Stimulated activated CD8-positive, alpha-beta memory T cell treated with anti-CD3 and anti-CD28 coated beads, Interleukin-12 subunit alpha, Interleukin-12 subunit beta, amount 100 ng/mL, for 1 hour (primary cell): ENCODE results near the gene GTF2A1.
A peak's percentile ranks its signal among the peaks of the same experiment; 100 is the strongest.
"Not testable (repeated sequence)": the region's sequence is repeated elsewhere in the genome, so short reads cannot be mapped to it uniquely, and the experiment has no call there.

Experiments used
- DNase-seq: peaks from one replicate; pipeline ENCODE4 v3.0.0-alpha.2; 2020; ENCODE audit warnings: low read depth

Gene GTF2A1

DNA sequence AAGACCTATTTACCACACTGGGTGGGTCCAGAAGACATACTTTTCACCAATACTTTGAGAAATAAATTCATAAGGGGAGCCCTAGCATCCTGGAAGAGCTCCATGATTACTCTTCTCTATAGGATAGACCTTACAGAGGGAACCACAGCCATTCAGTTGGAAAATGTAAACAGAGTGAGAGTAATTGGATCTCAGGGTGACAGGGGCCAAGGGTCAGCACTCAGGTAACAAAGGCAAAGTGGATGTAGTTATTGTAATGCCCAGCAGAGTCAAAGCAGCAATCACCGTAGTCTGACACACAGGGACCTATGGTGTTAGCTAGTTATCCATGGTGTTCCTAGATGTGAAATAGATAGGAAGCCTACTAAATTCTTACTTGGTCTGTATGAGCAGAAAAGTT lies 10.8 kb upstream of the GTF2A1 start:
- no peak for DNase-seq

- no peak for DNase-seq
Measured at GRCh38 chr14:81224222-81224621, 3.5 kb upstream of the GTF2A1 start.

GRCh38 chr14:81223788-81224187 lies 3.0 kb upstream of the GTF2A1 start:
- not testable (repeated sequence) for DNase-seq

- DNase-seq = no peak
Measured at GRCh38 chr14:81222691-81223090, 1.9 kb upstream of the GTF2A1 start.

DNA sequence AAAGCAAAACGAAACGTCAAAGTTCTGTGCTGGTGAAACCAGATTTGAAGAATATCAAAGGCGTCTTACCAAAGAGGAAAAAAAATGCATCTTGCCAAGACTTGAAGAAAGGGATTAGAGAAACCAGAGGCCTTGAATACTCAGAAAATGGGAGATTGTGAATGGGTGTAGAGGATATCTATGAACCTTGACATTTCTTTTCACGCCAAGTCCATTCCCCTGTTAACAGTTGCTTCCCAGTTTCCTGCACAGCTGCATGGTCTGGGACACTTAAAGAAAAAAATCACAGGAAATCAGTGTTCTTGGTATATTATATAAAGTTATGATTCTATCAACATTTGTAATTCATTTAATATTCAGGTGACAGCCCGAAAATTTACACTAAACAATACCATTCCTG lies 1.4 kb upstream of the GTF2A1 start:
- no peak for DNase-seq

DNA sequence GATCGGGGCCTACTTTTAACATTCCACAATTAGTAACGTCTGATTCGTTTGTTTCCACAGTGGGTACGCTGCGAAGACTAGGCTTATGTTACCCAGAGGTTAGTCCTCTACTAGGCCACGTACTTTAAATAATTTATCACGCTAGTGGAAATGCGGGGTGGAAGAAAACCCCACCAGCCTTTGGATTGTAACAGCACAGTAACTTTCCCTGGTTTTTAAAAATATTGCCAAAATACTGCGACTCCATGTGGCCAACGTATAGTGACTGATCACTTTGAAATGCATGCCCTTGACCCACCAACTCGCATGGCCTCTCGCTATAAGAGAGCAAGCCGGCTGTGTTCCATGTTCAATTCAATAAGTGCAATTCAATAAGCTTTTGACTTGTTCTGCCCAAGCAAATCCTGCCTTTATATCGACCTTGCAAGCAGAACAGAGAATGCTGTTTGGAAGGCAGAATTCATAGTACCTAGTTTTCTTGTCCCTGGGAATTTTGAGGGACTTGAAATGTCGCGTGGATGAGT lies 882 bp upstream of the GTF2A1 start:
- DNase-seq = no peak

DNA sequence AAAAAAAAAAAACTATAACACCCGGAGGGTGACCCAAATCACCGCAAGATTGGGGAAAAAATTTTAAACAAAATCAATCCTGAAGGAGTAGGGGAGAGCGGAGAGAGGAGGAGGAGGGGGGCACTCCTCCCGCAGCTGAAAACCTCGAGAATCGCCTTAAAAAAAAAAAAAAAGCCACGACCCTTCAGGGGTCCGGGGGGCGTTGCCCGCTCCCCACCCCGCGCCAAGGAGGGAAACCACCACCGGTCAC lies 254 bp downstream of the GTF2A1 start:
- DNase-seq = no peak

DNA sequence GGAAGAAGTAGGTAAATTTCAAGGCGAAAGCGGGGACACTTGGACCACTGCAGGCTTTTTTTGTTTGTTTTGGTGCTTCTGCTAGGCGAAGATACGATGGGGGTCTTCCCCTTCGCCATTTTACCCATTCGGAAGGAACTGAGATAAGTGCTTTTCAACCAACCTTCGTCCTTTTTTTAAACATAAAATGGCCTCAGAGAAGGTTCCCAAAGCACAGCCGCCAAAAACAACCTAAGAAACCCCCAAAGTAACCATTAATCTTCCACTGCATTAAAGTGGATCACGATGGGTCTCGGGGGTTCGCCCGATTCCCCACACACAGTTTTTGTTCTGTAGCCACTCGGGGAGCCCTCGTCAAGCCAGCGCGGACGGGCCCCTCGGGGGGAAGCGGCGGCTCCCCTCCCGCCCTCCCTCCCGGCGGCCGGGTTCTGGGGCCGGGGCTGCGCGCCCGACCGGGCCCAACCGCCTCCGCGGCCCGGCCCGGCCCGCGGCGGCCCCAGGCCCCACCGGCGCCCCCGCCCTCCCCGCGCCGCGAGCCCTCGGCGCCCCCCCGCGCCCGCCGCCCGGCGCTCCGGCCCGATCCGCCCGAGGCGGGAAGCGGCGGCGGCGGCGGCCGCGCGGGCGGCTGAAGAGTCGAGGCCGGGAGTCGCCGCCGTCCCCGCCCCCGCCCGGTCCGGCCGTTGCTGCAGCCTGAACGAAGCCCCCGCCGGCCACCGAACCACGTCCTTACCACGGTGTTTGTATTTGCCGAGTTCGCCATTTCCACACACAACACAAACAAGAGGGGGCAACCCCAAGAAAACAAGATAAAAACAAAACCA lies 790 bp downstream of the GTF2A1 start:
- DNase-seq = peak; percentile 12

GRCh38 chr14:81219210-81219758 lies 1.5 kb downstream of the GTF2A1 start:
- peak; percentile 75 for DNase-seq

GRCh38 chr14:81211844-81212243 lies 8.9 kb downstream of the GTF2A1 start:
- no peak for DNase-seq

DNA sequence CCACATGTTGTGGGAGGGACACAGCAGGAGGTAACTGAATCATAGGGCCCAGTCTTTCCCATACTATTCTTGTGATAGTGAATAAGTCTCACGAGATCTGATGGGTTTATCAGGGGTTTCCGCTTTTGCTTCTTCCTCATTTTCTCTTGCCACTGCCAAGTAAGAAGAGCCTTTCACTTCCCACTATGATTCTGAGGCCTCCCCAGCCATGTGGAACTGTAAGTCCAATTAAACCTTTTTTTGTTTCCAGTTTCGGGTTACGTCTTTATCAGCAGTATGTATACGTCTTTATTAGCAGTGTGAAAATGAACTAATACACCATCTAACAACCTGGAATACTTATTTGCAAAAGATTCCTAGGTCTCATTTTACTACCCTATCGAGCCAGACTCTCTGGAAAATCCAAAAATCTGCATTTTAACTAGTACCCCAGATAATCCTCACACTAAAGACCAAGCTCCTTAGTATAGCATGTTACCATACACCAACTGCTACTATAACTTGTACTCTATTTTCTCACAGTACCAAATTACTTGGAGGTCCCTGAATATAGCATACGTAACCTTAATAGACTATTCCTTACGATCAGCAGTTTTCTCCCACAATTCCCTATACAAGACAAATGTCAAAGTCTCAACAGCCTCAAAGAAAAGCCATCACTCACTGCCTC lies 11.5 kb downstream of the GTF2A1 start:
- DNase-seq = no peak

DNA sequence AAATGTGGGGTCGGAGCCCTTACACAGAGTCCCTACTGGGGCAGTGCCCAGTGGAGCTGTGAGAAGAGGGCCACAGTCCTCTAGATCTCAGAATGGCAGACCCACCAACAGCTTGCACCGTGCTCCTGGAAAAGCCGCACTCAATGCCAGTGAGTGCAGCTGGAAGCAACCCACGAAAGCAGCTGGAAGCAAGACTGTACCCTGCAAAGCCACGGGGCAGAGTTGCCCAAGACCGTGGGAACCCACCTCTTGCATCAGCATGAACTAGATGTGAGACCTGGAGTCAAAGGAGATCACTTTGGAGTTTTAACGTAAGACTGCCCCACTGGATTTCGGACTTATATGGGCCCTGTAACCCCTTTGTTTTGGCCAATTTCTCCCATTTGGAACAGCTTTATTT lies 12.3 kb downstream of the GTF2A1 start:
- DNase-seq = no peak

DNA sequence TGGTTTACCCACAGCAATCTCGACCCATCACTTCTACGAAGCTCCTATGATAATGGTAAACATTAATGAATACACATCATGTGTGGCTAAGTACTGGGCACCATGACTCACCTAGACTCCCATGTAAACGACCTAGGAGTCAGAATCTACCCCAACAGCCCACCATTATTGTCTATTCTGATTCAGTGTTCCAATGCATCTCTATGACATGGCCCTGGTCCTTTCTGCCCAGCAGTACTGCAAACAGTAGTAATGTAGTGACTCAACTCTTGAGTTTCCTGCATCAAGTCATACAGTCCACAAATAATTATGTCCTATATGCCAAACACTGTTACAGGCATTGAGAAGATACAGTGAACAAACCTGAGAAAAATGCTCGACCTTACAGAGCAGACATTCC lies 14.6 kb downstream of the GTF2A1 start:
- no peak for DNase-seq

- DNase-seq = no peak
Measured at GRCh38 chr14:81205639-81206038, 15.1 kb downstream of the GTF2A1 start.

DNA sequence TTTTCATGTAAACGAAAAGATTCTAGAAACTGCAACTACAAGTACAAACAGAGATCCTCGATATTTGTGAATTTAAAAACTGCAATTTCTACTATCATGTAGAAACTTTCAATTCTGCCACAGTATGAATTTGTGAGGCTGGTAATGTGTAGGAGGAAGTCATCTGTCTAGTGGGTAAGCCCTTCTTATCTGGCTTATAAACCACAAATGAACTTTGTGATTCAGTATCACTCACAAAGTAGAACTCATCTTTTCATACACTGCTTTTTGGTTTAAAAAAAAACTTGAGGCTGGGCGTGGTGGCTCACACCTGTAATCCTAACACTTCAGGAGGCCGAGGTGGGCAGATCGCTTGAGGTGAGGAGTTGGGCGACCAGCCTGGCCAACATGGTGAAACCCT lies 20.7 kb downstream of the GTF2A1 start:
- DNase-seq = no peak

GRCh38 chr14:81199084-81199483 lies 21.7 kb downstream of the GTF2A1 start:
- no peak for DNase-seq

DNA sequence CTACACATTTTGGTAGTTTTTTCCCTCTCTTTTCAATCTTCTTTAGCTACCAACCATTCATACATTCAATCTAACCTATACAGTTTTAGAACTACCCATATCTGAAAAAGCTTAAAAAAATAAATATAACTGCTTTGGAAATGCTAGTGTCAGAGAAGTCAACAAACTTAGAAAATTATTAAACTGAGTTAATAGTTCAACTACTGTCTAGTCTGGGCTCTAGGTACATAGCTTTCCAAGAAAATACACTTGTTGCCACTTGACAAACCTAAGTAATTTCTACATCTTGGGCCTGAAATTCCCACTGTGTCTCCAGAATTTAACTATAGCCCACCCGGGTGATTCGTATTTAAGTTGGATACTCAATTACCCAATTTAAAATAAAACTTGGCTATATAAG lies 22.1 kb downstream of the GTF2A1 start:
- DNase-seq = no peak

GRCh38 chr14:81193924-81194633 lies 26.7 kb downstream of the GTF2A1 start:
- DNase-seq = no peak

DNA sequence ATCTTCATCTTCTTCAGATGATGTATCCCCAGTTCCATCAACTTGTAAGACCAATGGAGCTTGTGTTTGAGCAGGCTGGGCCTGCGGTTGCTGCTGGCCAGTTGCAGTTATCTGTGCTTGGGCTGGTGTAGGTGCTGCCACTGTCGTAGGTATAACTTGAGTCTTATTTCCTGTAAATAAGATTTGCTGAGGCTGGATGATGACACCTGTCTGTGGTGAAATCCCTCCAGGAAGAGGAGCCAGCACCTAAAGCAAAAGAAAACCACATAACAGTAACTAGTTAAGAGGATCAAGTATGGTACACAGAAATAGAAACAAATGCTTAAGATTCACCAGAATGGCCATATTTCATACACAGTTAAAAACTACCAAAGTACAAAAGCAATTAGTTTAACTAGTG lies 28.2 kb downstream of the GTF2A1 start:
- no peak for DNase-seq

- DNase-seq = no peak
Measured at GRCh38 chr14:81187832-81188522, 32.8 kb downstream of the GTF2A1 start.

GRCh38 chr14:81179631-81180030 lies 41.1 kb downstream of the GTF2A1 start:
- no peak for DNase-seq

GRCh38 chr14:81178063-81178462 lies 42.7 kb downstream of the GTF2A1 start:
- DNase-seq = no peak
